Activated naive CD4-positive, alpha-beta T cell treated with anti-CD3 and anti-CD28 coated beads, Interleukin-2, amount 10 ng/mL, durations not matched to agents 5 hours and 36 hours (primary cell): ENCODE data around the gene SYTL2. TPM values are rescaled to one million over a fixed set of nuclear protein-coding genes. Genes with fewer than 3 reads are reported as not detected.

Experiments used
- total RNA-seq, 2 experiments: library from RNA; stranded (reverse); gene quantifications; one replicate each; pipeline ENCODE4 v1.2.3, GENCODE V29; 2021

Gene SYTL2, protein sequence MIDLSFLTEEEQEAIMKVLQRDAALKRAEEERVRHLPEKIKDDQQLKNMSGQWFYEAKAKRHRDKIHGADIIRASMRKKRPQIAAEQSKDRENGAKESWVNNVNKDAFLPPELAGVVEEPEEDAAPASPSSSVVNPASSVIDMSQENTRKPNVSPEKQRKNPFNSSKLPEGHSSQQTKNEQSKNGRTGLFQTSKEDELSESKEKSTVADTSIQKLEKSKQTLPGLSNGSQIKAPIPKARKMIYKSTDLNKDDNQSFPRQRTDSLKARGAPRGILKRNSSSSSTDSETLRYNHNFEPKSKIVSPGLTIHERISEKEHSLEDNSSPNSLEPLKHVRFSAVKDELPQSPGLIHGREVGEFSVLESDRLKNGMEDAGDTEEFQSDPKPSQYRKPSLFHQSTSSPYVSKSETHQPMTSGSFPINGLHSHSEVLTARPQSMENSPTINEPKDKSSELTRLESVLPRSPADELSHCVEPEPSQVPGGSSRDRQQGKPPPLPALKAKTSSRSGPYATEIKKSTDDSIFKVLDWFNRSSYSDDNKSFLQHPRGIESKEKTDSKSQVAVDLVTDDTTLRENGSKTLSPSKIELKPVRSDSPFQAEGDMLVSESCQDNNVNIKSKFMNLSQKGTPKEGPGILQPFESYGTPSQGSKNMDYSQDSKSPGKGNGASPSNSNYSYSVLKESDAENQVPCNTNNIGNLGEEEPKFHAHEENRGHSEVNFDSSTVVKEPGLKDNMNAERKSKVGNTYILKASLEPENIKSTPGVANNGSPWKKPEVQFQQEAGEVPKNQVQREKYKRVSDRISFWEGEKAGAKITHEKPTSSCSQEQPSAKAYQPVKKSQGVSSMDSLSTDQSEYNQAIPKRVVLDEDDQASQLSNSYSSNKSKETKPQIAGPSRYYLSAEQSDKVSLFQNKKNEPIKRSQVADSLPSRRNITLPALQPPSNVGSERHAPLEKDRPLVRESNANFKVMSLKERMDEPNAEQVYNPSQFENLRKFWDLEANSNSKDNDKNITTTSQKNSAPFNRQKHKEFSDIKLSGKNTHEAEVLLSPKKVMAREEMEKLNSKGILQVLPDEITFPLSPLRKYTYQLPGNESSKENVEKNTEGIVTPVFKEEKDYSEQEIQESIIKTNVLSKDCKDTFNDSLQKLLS (N-terminal part only)
- total RNA-seq = 10 to 100 TPM; 61.8 to 62.8 TPM

GRCh38 chr11:85810871-85811611, at the start of gene SYTL2:
Gene SYTL2, minus strand, starts transcription at chr11:85811141. Its CDS starts 53,416 bp downstream, at chr11:85757725.

DNA sequence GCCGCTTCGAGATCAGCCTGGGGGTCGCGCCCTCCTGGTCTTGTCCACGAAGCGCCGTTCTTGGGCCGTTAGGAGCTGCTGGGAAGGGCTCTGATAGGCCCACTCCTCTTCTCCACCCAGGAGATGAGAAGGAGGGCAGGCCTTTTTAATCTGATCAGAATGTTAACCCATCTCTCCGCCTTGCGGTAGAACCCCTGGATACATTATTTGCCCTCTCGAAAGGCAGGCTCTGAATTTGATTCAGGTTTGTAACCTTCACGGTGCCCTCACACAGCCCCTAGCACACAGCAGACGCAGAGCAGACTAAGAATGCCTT, 44.4 kb upstream of the SYTL2 start, which contains the start of gene CCDC83:
Gene CCDC83, plus strand, starts transcription at position 43 of the 316 bp plus-strand sequence. CDS start 9,741 bp downstream, outside the sequence.

GRCh38 chr11:85685820-85686459, 125.0 kb downstream of the SYTL2 start, which contains the start of gene CCDC89:
Gene CCDC89, minus strand, starts transcription at chr11:85686195. Its CDS starts 65 bp downstream, at chr11:85686130.

GRCh38 chr11:85664615-85665481, 146.1 kb downstream of the SYTL2 start, which contains the start of gene CREBZF:
Gene CREBZF, minus strand, starts transcription at chr11:85665129. Its CDS starts 254 bp downstream, at chr11:85664875.

GRCh38 chr11:85647604-85648299, 163.2 kb downstream of the SYTL2 start, which contains the start of gene TMEM126A:
Gene TMEM126A, plus strand, starts transcription at chr11:85647967. Its CDS starts 2,289 bp downstream, at chr11:85650256.

Other genes with a start within 250 kb of the SYTL2 start
- 1 to 10 TPM in 1 of 2 experiments, under 1 TPM in 1; 0.78 to 1.1 TPM for gene DLG2, start 183.8 kb downstream of the SYTL2 start, total RNA-seq
- 10 to 100 TPM; 50.7 to 53.4 TPM for gene TMEM126B, start 182.5 kb downstream of the SYTL2 start, total RNA-seq
- 10 to 100 TPM; 26.2 to 28.6 TPM for gene TMEM126A, start 163.2 kb downstream of the SYTL2 start, total RNA-seq
- gene CREBZF, start 146.0 kb downstream of the SYTL2 start, total RNA-seq = 10 to 100 TPM; 66.7 to 67.0 TPM
- under 1 TPM; 0.79 to 0.93 TPM for gene CCDC89, start 124.9 kb downstream of the SYTL2 start, total RNA-seq
- not detected for gene CCDC83, start 44.2 kb upstream of the SYTL2 start, total RNA-seq